ENCODE data around the gene CXCR6. TPM values are rescaled to one million over a fixed set of nuclear protein-coding genes. Genes with fewer than 3 reads are reported as not detected.

The CXCR6 gene
- total and polyA plus RNA-seq, 2 of the 13 experiments (the other 11 are each of a cell fraction or from before 2014, with no cell fraction given): not detected

GRCh38 chr3:45940781-45941365 lies 2.4 kb upstream of the CXCR6 start:
- WGBS (ENCODE audit: low lambda C conversion rate): 91% methylated on average over 5 of the region's 6 CpGs
- POLR2A ChIA-PET: no interaction called here
- TF ChIP-seq RERE (CRISPR knock-in tag; IDR thresholded peaks at IDR 0.05; ENCODE audit: low read depth) (no peak), REL (CRISPR knock-in tag; conservative IDR thresholded peaks at IDR 0.05) (no peak), SRSF9 (IDR thresholded peaks at IDR 0.05; ENCODE audit: borderline replicate concordance, insufficient read depth, low read depth, low read length, poor library complexity, severe bottlenecking) (no peak), NPAS2 (CRISPR knock-in tag; IDR thresholded peaks at IDR 0.05; ENCODE audit: borderline replicate concordance) (no peak), ZFAT (CRISPR knock-in tag; conservative IDR thresholded peaks at IDR 0.05) (no peak), MYC (CRISPR knock-in tag; IDR thresholded peaks at IDR 0.05; ENCODE audit: borderline replicate concordance) (no peak), SMAD9 (CRISPR knock-in tag; IDR thresholded peaks at IDR 0.05) (no peak), RBFOX2 (IDR thresholded peaks at IDR 0.05; ENCODE audit: low read depth, low read length) (no peak), DNMT3B (CRISPR knock-in tag; conservative IDR thresholded peaks at IDR 0.05) (no peak), MTF1 (CRISPR knock-in tag; IDR thresholded peaks at IDR 0.05) (no peak), NFKB2 (CRISPR knock-in tag; IDR thresholded peaks at IDR 0.05; ENCODE audit: borderline replicate concordance) (no peak), ZNF234 (CRISPR knock-in tag; conservative IDR thresholded peaks at IDR 0.05) (no peak), CBX5 (CRISPR knock-in tag; IDR thresholded peaks at IDR 0.05; ENCODE audit: borderline replicate concordance) (no peak), CAMTA2 (CRISPR knock-in tag; IDR thresholded peaks at IDR 0.05; ENCODE audit: borderline replicate concordance) (no peak), MYNN (CRISPR knock-in tag; IDR thresholded peaks at IDR 0.05; ENCODE audit: low read depth) (no peak), ZNF276 (CRISPR knock-in tag; IDR thresholded peaks at IDR 0.05; ENCODE audit: low read depth) (no peak), PLSCR1 (CRISPR knock-in tag; IDR thresholded peaks at IDR 0.05; ENCODE audit: borderline replicate concordance) (no peak)

More at GRCh38 chr3:45940781-45941365, 2.4 kb upstream of the CXCR6 start:
- in situ Hi-C loops (cut with HindIII; ENCODE audit: extremely low pct_ligation_motif_present, low pct_unique_long_range_greater_than_20kb) (no loop called here), intact Hi-C loops (cut with micrococcal nuclease; ENCODE audit: unreplicated experiment) (no loop called here)
- H3K79me2 ChIP-seq (ENCODE audit: insufficient read depth, low read length): no peaks in the 10 kb centered on the region
- CTCF ChIA-PET (ENCODE audit: low intra/inter-chr PET ratio, low total read pairs): interaction anchor here (6.2 kb wide), 1 partner anchor 138 kb away, joined by 126 read pairs; no protein-coding TSS in a partner anchor
- no peak overlapping the region for H2AFZ ChIP-seq (ENCODE audit: low read length)
- H3K9ac ChIP-seq (ENCODE audit: insufficient read depth, low read depth, low read length): no peak overlapping the region
- no peaks in the 10 kb centered on the region for H3K4me1 ChIP-seq (ENCODE audit: insufficient read depth, low read length)
- BruUV-seq (replicated peaks): no TSS peak
- no peaks in the 10 kb centered on the region for H3K9me3 ChIP-seq (ENCODE audit: low read length)
- DNase-seq (ENCODE audit: low spot score) (no peak), FAIRE-seq (no peak), ATAC-seq (no peak)
- H4K20me1 ChIP-seq (ENCODE audit: insufficient read depth, low read length): no peaks in the 10 kb centered on the region
- H3K27ac ChIP-seq (ENCODE audit: extremely low read length, insufficient read depth, low read length): no peak overlapping the region
- no peaks in the 10 kb centered on the region for H3K27me3 ChIP-seq (ENCODE audit: control insufficient read depth in 1 of 2, insufficient read depth in 2 of 2, low read length in 2 of 2)
- peaks cover 4 to 30% of the 10 kb centered on the region in 2 experiments; a peak in 4 of 5 replicates for H3K36me3 ChIP-seq (replicated peaks in 1 of 2; ENCODE audit: control insufficient read depth in 1 of 2, insufficient read depth in 2 of 2, low read length in 2 of 2)
- H3K4me2 ChIP-seq (ENCODE audit: low read depth, low read length): no peak overlapping the region
- H3K4me3 ChIP-seq (replicated peaks in 1 of 3; ENCODE audit: insufficient read depth in 1 of 3, low read depth in 2 of 3, low read length in 3 of 3): no peak overlapping the region
